HG03521 (cell line): ENCODE data around the gene MAPK1.

Source experiments
- ATAC-seq: cut with Tn5 transposase; IDR thresholded peaks from one replicate; pipeline ENCODE4 v1.9.1; 2021; ENCODE audit warnings: mild to moderate bottlenecking, moderate library complexity; ENCODE audit not compliant: unreplicated experiment

The MAPK1 gene

DNA sequence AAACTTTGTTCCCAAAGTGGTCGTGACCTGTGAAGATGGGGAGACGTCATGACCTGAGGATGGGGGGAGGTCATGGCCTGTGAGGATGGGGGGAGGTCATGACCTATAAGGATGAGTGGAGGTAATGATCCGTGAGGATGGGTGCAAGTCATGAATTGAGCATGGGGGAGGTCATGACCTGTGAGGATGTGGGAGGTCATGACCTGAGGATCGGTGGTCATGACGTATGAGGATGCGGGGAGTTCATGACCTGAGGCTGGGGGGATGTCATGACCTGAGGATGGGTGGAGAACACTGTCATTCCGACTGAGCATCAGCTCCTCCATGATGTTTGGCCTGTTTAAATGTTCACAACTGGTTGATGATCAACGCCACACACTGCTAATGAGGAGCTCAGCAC, 157.8 kb downstream of the MAPK1 start:
- no peak for ATAC-seq

DNA sequence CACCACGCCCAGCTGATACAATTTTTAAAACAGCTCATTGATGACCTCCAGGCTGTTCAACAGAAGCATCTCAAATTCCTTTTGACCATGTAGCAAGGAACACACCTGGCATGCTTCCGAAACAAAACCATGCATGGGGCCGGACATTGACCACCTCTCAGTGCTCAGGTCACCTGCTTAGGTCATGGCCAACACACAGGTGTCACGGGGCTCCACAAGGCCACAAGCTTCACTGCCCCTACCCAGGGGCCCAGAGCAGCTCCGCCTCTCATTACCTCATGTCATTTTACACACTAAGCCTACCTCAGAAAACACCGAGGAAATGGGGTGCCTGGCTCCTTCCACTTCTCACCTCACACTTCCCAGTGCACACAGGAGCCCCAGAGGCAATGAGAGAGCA, 158.5 kb downstream of the MAPK1 start:
- no peak for ATAC-seq

DNA sequence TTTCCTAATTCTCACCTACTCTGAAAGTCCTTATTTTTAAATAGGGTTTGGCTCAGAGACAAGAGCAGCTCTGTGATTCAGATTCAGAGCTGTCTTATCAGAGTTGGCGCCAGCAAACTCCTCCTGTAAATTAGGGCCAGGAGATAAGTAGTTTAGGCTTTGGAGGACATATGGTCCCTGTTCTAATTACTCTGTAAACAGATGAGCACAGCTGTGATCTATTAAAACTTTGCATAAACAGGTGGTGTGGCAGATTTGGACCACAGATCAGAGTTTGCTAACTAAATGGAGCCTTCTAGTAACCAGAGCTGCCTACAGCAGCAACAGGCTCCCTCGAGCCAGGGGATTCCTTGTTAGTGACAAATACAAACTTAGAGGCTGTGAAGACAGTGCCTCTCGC, 159.8 kb downstream of the MAPK1 start:
- ATAC-seq = no peak
